Large intestine (tissue), 1 donor: Measurements from ENCODE around the gene SLC35B4. TPM values are rescaled to one million over a fixed set of nuclear protein-coding genes. Genes with fewer than 3 reads are reported as not detected.

Experiments
- polyA plus RNA-seq: library from polyadenylated mRNA; unstranded; fragments of 120-200 nt; gene quantifications from one replicate; pipeline ENCODE4 v1.2.1, GENCODE V29; 2013

The SLC35B4 gene
- polyA plus RNA-seq, 1 donor: 10.5 TPM

Other genes with a start within 250 kb of the SLC35B4 start
- gene LRGUK, start 189.6 kb downstream of the SLC35B4 start, polyA plus RNA-seq: 0.30 TPM
- gene AKR1B1, start 142.2 kb upstream of the SLC35B4 start, polyA plus RNA-seq: 33.0 TPM
- 25.7 TPM for gene AKR1B10, start 210.6 kb upstream of the SLC35B4 start, polyA plus RNA-seq
- gene AKR1B15, start 232.2 kb upstream of the SLC35B4 start, polyA plus RNA-seq: 0.22 TPM